CD4-positive, alpha-beta memory T cell (primary cell): Measurements from ENCODE around the gene LZTS2. TPM values are rescaled to one million over a fixed set of nuclear protein-coding genes. Genes with fewer than 3 reads are reported as not detected.
"Not testable (repeated sequence)": the region's sequence is repeated elsewhere in the genome, so short reads cannot be mapped to it uniquely, and the experiment has no call there.

Source experiments
- CTCF ChIA-PET: fragments of 350-600 bp; sonication (Branson Sonifier 250); formaldehyde crosslinking; loops from one replicate; lab custom pipeline; 2021; ENCODE audit warnings: inconsistent platforms; ENCODE audit not compliant: partially characterized antibody; lab: Charles Lee
- POLR2A ChIA-PET: fragments of 350-600 bp; sonication (Branson Sonifier 250); formaldehyde crosslinking; loops from one replicate; lab custom pipeline; 2021; ENCODE audit not compliant: partially characterized antibody; lab: Charles Lee
- DNase-seq, 5 donors: peaks; one replicate each; pipeline versions ENCODE4 v3.0.0 to v3.0.0-alpha.2; 2020 to 2022; ENCODE audit warnings: mixed read lengths in 1 of 5
- H3K27ac ChIP-seq: one replicate; pipeline ENCODE4 v1.7.0; 2013; ENCODE audit warnings: low read depth, low read length
- H3K27me3 ChIP-seq: 2 replicates; pipeline ENCODE4 v1.7.0; 2013; ENCODE audit warnings: mild to moderate bottlenecking, low read length, moderate library complexity; ENCODE audit not compliant: insufficient read depth
- H3K36me3 ChIP-seq: 2 replicates; pipeline ENCODE4 v1.7.0; 2013; ENCODE audit warnings: mild to moderate bottlenecking, low read length, moderate library complexity; ENCODE audit not compliant: insufficient read depth
- H3K4me1 ChIP-seq: 2 replicates; pipeline ENCODE4 v1.7.0; 2013; ENCODE audit warnings: mild to moderate bottlenecking, low read length, moderate library complexity; ENCODE audit not compliant: insufficient read depth
- H3K4me3 ChIP-seq, 2 donors: one replicate each; pipeline ENCODE4 v1.7.0; 2013; ENCODE audit warnings: low read length in 2 of 2, mild to moderate bottlenecking in 1 of 2
- H3K9me3 ChIP-seq, 2 donors: one replicate each; pipeline ENCODE4 v1.7.0; 2013; ENCODE audit warnings: low read length in 2 of 2, control low read depth in 1 of 2; ENCODE audit not compliant: control insufficient read depth in 1 of 2
- H3K27ac Mint-ChIP-seq, 7 donors: one replicate each; pipeline ENCODE4 v1.8.0; 2020 to 2021; ENCODE audit warnings: mixed read lengths in 7 of 7, mild to moderate bottlenecking in 6 of 7, inconsistent platforms in 3 of 7, moderate library complexity in 3 of 7
- H3K27me3 Mint-ChIP-seq, 2 donors: one replicate each; pipeline ENCODE4 v1.8.0; 2020 to 2021; ENCODE audit warnings: mixed read lengths in 2 of 2
- H3K36me3 Mint-ChIP-seq, 2 donors: one replicate each; pipeline ENCODE4 v1.8.0; 2020 to 2021; ENCODE audit warnings: mixed read lengths in 2 of 2, inconsistent platforms in 1 of 2, mild to moderate bottlenecking in 1 of 2
- H3K4me1 Mint-ChIP-seq, 4 donors: one replicate each; pipeline ENCODE4 v1.8.0; 2020 to 2021; ENCODE audit warnings: mixed read lengths in 4 of 4, mild to moderate bottlenecking in 1 of 4
- H3K4me3 Mint-ChIP-seq, 8 donors: one replicate each; pipeline ENCODE4 v1.8.0; 2020 to 2021; ENCODE audit warnings: mixed read lengths in 8 of 8, mild to moderate bottlenecking in 7 of 8, moderate library complexity in 6 of 8, inconsistent platforms in 3 of 8
- H3K9me3 Mint-ChIP-seq, 8 donors: one replicate each; pipeline ENCODE4 v1.8.0; 2020 to 2021; ENCODE audit warnings: mixed read lengths in 8 of 8, mild to moderate bottlenecking in 5 of 8, inconsistent platforms in 3 of 8, moderate library complexity in 1 of 8
- intact Hi-C: fragments of 100-400 bp; cut with micrococcal nuclease; formaldehyde crosslinking; loops from one replicate; pipeline ENCODE4 v1.15.1; 2023
- polyA plus RNA-seq, 2 donors: library from polyadenylated mRNA; unstranded; fragments of 300-500 nt; fragmentation: Illumina TruSeq; gene quantifications; one replicate each; pipeline ENCODE4 v1.2.3, GENCODE V29; 2021
- total RNA-seq, 2 experiments: library from RNA; stranded (reverse); gene quantifications; one replicate each; pipeline ENCODE4 v1.2.3, GENCODE V29; 2021

LZTS2 gene
- total and polyA plus RNA-seq, 4 experiments from 2014 or later, result 8.4 to 33.9 (median 26.6) TPM

DNA sequence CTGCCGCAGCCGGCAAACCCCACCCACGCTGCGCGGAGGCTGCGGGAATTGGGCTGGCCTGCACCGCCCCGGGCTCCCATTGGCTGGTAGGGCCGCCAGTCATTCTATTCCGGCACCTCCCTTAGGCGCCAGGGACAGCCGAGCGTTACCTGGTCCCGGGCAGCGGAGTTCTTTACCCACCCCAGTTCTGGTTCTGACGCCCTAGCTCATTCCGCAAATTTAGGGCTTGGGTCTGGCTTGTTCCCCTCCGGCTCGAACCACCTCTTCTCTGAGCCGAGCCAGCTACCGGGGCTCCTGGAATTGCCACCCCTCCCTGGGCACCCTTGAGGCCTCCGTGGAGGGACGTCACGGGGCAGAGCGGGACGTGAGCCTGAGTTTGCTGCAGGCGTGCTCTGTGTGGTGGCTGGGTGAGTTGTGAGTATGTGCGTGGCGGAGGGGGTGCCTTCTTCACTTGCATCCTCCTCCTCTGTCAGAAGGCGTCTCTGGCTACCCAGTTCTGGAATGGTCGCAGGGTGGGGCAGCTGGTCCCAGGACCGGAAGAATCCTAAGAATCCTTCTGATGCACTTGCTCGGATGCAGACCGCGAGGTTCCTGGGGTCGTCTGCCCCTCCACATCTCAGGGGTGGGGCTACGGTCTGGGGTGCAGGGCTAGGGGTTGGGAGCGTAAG, 31.7 kb downstream of the LZTS2 start, which contains the start of the genes PDZD7 and SFXN3:
Gene PDZD7 (minus strand): TSS at position 2 of the 668 bp plus-strand sequence. CDS start 910 bp downstream, outside the sequence.
Gene SFXN3 (plus strand): TSS at position 107 of the 668 bp plus-strand sequence. CDS start 3,461 bp downstream, outside the sequence.
- peak within 1 kb of the TSS; percentile 92 for H3K27ac ChIP-seq
- Mint-ChIP-seq H3K27ac (peak within 1 kb of the TSS; percentile 93 to 100 (median 99)), H3K4me1 (peaks cover 10 to 34% (median 15%) of the 10 kb centered on the region in 4 donors), H3K9me3 (peaks cover 0 to 1% (median 0%) of the 10 kb centered on the region in 8 donors), H3K4me3 (peak within 1 kb of the TSS; percentile 92 to 100 (median 96)), H3K36me3 (peaks cover 9 to 28% of the 10 kb centered on the region in 2 donors), H3K27me3 (no peaks in the 10 kb centered on the region)
- intact Hi-C loops, result loop anchor here (1.0 to 2.0 kb wide), 3 partner anchors 29 to 44 kb away; partner anchors contain the start of genes MRPL43 and TWNK
- peaks cover 16% of the 10 kb centered on the region for H3K36me3 ChIP-seq
- no peaks in the 10 kb centered on the region for H3K27me3 ChIP-seq
- CTCF ChIA-PET, result interaction anchor here (0.8 to 5.7 kb wide), 17 partner anchors 11 to 469 kb away, joined by 3 to 60 read pairs (median 5); partner anchors contain the start of genes KAZALD1, LZTS2, MRPL43 and TWNK
- DNase-seq, result peak; percentile 95 to 96 (median 96)
- H3K9me3 ChIP-seq, result no peaks in the 10 kb centered on the region
- POLR2A ChIA-PET, result interaction anchor here (0.5 to 4.4 kb wide), 20 partner anchors 9 to 787 kb away, joined by 3 to 90 read pairs (median 4); partner anchors contain the start of genes KAZALD1, LZTS2, MRPL43 and OGA
- peaks cover 20% of the 10 kb centered on the region for H3K4me1 ChIP-seq
- H3K4me3 ChIP-seq, result peak within 1 kb of the TSS; percentile 95 to 99

DNA sequence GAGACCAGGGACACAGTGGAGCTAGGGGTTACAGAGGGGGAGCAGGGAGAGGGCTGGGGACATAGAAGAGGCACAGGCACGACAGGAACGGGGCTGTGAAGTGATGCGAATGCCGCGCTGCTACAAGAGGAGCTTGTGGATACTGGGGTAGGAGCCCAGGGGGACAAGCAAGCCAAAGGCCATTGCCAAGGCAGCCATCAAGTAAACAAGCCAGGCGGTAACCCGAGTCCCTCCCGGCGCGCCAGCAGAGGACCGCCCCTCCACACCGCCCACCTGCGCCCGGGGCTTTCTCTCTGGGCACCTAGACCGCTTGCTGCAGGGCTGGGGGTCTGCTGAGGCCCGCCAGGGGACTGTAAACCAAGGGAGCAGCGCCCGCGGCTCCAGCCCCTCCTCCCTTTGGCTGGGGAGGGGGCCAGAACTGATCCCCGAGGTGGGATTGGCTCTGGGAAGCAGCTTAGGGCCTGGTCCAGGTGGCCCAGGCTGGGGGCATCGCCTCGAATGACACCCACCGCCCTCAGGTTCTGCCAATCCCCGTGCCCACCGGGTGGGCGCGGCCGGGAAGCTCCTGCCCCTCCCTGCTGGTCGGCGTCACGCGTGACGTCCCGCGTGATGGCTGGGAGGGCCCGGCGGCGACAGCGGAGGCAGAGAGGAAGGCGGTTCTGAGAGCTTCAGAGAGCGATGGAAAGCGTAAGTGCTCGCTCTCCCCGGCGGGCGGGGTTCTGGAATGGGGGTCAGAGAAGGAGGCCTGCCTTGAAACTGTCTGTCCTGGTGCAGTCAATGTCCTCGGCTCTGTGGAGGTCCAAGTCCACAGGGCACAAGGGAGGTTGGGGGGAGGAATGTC, 32.4 kb downstream of the LZTS2 start:
- H3K27me3 ChIP-seq, result no peaks in the 10 kb centered on the region
- ChIA-PET POLR2A (interaction anchor here (0.7 to 4.4 kb wide), 16 partner anchors 10 to 1214 kb away, joined by 3 to 90 read pairs (median 7); partner anchors contain the start of genes GBF1, KAZALD1, LZTS2 and MRPL43), CTCF (interaction anchor here (0.9 to 5.7 kb wide), 16 partner anchors 8 to 64 kb away, joined by 3 to 60 read pairs (median 4); partner anchors contain the start of genes KAZALD1, MRPL43 and TWNK)
- intact Hi-C loops, result loop anchor here (1.0 to 2.0 kb wide), 5 partner anchors 9 to 45 kb away; partner anchors contain the start of genes MRPL43 and TWNK
- Mint-ChIP-seq H3K4me1 (peaks cover 10 to 34% (median 15%) of the 10 kb centered on the region in 4 donors), H3K4me3 (peak overlapping the region; percentile 92 to 100 (median 96)), H3K27me3 (no peaks in the 10 kb centered on the region), H3K27ac (peak overlapping the region; percentile 93 to 100 (median 99)), H3K9me3 (no peaks in the 10 kb centered on the region), H3K36me3 (peaks cover 12 to 33% of the 10 kb centered on the region in 2 donors)
- H3K4me1 ChIP-seq, result peaks cover 20% of the 10 kb centered on the region
- DNase-seq, result peak; percentile 79 to 90 (median 82)
- H3K36me3 ChIP-seq, result peaks cover 22% of the 10 kb centered on the region
- peak overlapping the region; percentile 92 for H3K27ac ChIP-seq
- no peaks in the 10 kb centered on the region for H3K9me3 ChIP-seq
- H3K4me3 ChIP-seq, result peak overlapping the region; percentile 95 to 99

DNA sequence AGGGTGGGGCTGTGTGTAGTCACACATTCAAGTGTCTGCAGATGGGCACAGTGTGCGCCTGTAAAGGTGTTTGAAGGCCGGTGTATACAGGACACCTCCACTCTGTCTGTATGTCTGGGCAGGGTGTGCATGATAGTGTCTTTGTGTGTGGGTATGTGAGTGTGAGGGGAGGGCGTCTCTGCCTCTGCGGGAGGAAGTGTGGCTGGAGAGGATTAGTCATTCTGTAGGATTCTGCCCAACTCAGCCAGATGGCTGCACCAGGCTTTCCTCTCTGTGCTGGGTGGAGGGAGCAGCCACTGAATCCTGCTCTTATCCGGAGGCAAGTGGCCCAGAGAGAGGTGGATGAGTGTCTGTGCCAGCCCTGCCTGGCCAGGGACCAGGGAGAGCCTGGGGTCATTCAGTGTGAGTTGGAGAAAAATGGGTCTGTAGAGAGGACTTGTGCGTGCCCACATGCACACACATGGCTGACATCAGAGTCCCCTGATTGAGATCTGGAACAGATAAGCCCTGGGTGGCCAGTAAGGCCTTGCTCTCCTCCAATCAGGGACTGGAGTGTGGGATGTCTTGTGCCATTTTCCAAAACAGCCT, 33.1 kb downstream of the LZTS2 start:
- H3K4me3 ChIP-seq, result peak overlapping the region; percentile 95 to 99
- CTCF ChIA-PET, result interaction anchor here (0.9 to 5.7 kb wide), 9 partner anchors 9 to 35 kb away, joined by 3 to 60 read pairs (median 10); partner anchors contain the start of gene KAZALD1

GRCh38 chr10:101033276-101033675, 33.7 kb downstream of the LZTS2 start:
- intact Hi-C loops, result no loop called here

More for the DNA sequence above, 33.1 kb downstream of the LZTS2 start:
- peaks cover 28% of the 10 kb centered on the region for H3K36me3 ChIP-seq
- Mint-ChIP-seq H3K36me3 (peaks cover 16 to 40% of the 10 kb centered on the region in 2 donors), H3K4me3 (peak overlapping the region; percentile 88 to 99 (median 95)), H3K27ac (peak overlapping the region; percentile 93 to 100 (median 99)), H3K9me3 (no peaks in the 10 kb centered on the region), H3K4me1 (peaks cover 10 to 34% (median 15%) of the 10 kb centered on the region in 4 donors), H3K27me3 (no peaks in the 10 kb centered on the region)
- H3K9me3 ChIP-seq, result no peaks in the 10 kb centered on the region
- H3K4me1 ChIP-seq, result peaks cover 20% of the 10 kb centered on the region
- DNase-seq, result peak in 1 of 5 donors; percentile 83
- intact Hi-C loops, result loop anchor here (1.0 kb wide), 2 partner anchors 9 to 18 kb away; no protein-coding TSS in a partner anchor
- no peaks in the 10 kb centered on the region for H3K27me3 ChIP-seq
- H3K27ac ChIP-seq, result peak overlapping the region; percentile 92
- POLR2A ChIA-PET, result interaction anchor here (0.8 to 4.4 kb wide), 13 partner anchors 9 to 1213 kb away, joined by 3 to 90 read pairs (median 10); partner anchors contain the start of genes GBF1, KAZALD1, LZTS2 and MRPL43

DNA sequence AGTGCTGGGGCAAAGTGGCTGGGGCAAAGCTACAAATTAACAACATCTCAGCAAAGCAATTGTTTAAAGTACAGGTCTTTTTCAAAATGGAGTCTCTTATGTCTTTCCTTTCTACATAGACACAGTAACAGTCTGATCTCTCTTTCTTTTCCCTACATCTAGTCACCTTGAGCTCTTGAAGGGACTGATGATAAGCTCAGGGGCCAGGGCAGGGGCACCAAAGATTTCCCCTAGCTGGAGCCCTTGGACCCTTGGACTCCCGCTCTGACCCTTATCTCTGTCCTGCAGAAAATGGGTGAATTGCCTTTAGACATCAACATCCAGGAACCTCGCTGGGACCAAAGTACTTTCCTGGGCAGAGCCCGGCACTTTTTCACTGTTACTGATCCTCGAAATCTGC, 34.8 kb downstream of the LZTS2 start:
- H3K9me3 Mint-ChIP-seq, H3K27ac ChIP-seq, intact Hi-C loops, POLR2A ChIA-PET, DNase-seq, H3K27me3 ChIP-seq, H3K27me3 Mint-ChIP-seq, H3K9me3 ChIP-seq, H3K4me3 ChIP-seq: not testable (repeated sequence)
- Histone ChIP-seq H3K4me1 (peaks cover 20% of the 10 kb centered on the region), H3K36me3 (peaks cover 34% of the 10 kb centered on the region)
- peaks cover 10 to 34% (median 15%) of the 10 kb centered on the region in 4 donors for H3K4me1 Mint-ChIP-seq
- peak overlapping the region in 1 of 8 donors; percentile 7 for H3K4me3 Mint-ChIP-seq
- CTCF ChIA-PET, result interaction anchor here (0.9 to 2.3 kb wide), 7 partner anchors 9 to 38 kb away, joined by 3 to 7 read pairs (median 4); no protein-coding TSS in a partner anchor
- H3K27ac Mint-ChIP-seq, result peak overlapping the region in 5 of 7 donors; percentile 6 to 52 (median 25)
- H3K36me3 Mint-ChIP-seq, result peaks cover 25 to 56% of the 10 kb centered on the region in 2 donors

More at GRCh38 chr10:101033276-101033675, 33.7 kb downstream of the LZTS2 start:
- Mint-ChIP-seq H3K27me3 (no peaks in the 10 kb centered on the region), H3K4me3 (peak overlapping the region; percentile 54 to 99 (median 86)), H3K27ac (peak overlapping the region; percentile 68 to 100 (median 93)), H3K36me3 (peaks cover 20 to 46% of the 10 kb centered on the region in 2 donors), H3K9me3 (no peaks in the 10 kb centered on the region), H3K4me1 (peaks cover 10 to 34% (median 15%) of the 10 kb centered on the region in 4 donors)
- no peak for DNase-seq
- H3K36me3 ChIP-seq, result peaks cover 34% of the 10 kb centered on the region
- H3K27me3 ChIP-seq, result no peaks in the 10 kb centered on the region
- H3K9me3 ChIP-seq, result no peaks in the 10 kb centered on the region
- H3K4me3 ChIP-seq, result peak overlapping the region in 1 of 2 donors; percentile 99
- H3K4me1 ChIP-seq, result peaks cover 20% of the 10 kb centered on the region
- ChIA-PET CTCF (interaction anchor here (1.2 to 5.7 kb wide), 4 partner anchors 9 to 25 kb away, joined by 4 to 60 read pairs (median 6); no protein-coding TSS in a partner anchor), POLR2A (interaction anchor here (0.9 to 4.0 kb wide), 3 partner anchors 8 to 89 kb away, joined by 3 to 69 read pairs (median 17); partner anchors contain the start of gene KAZALD1)
- peak overlapping the region; percentile 92 for H3K27ac ChIP-seq

GRCh38 chr10:101035314-101035713, 35.7 kb downstream of the LZTS2 start:
- Mint-ChIP-seq H3K4me3 (no peak overlapping the region), H3K27ac (no peak overlapping the region), H3K36me3 (peaks cover 25 to 61% of the 10 kb centered on the region in 2 donors), H3K4me1 (peaks cover 10 to 38% (median 15%) of the 10 kb centered on the region in 4 donors), H3K9me3 (no peaks in the 10 kb centered on the region), H3K27me3 (no peaks in the 10 kb centered on the region)
- H3K36me3 ChIP-seq, result peaks cover 34% of the 10 kb centered on the region
- POLR2A ChIA-PET, result no interaction called here
- peaks cover 18% of the 10 kb centered on the region for H3K4me1 ChIP-seq
- H3K27me3 ChIP-seq, result no peaks in the 10 kb centered on the region
- no peak for DNase-seq
- no peak overlapping the region for H3K27ac ChIP-seq
- no peaks in the 10 kb centered on the region for H3K9me3 ChIP-seq
- intact Hi-C loops, result no loop called here
- H3K4me3 ChIP-seq, result no peak overlapping the region
- CTCF ChIA-PET, result interaction anchor here (0.9 to 26.6 kb wide), 7 partner anchors 8 to 28 kb away, joined by 3 to 645 read pairs (median 5); partner anchors contain the start of gene KAZALD1
